ENCODE data around the gene UNC80. TPM values are rescaled to one million over a fixed set of nuclear protein-coding genes. Genes with fewer than 3 reads are reported as not detected.

The UNC80 gene
- total and polyA plus RNA-seq, 2 donors (not counting 3 experiments of a cell fraction or from before 2014, with no cell fraction given), result not detected

GRCh38 chr2:209763106-209763505 lies 8.5 kb upstream of the UNC80 start:
- dilution Hi-C loops (cut with MboI; ENCODE audit: extremely low pct_ligation_motif_present, low sequenced_read_pairs), result no loop called here
- TF ChIP-seq POLR2A (IDR thresholded peaks at IDR 0.05; ENCODE audit: low read depth, low read length) (no peak), MAX (IDR thresholded peaks at IDR 0.05; ENCODE audit: insufficient read depth, insufficient read length) (no peak), GATA2 (IDR thresholded peaks at IDR 0.05; ENCODE audit: insufficient read depth, insufficient read length, low read depth, low read length) (no peak), EZH2 (IDR thresholded peaks at IDR 0.05; ENCODE audit: borderline replicate concordance, low read depth, low read length, severe bottlenecking) (no peak), CTCF (IDR thresholded peaks at IDR 0.05; ENCODE audit: extremely low read depth in 1 of 2, insufficient read depth in 1 of 2, low read depth in 1 of 2, low read length in 2 of 2) (no peak), MYC (IDR thresholded peaks at IDR 0.05; ENCODE audit: low read depth, low read length) (no peak), FOS (IDR thresholded peaks at IDR 0.05; ENCODE audit: borderline replicate concordance, insufficient read depth, low read length) (no peak), POLR2AphosphoS5 (IDR thresholded peaks at IDR 0.05; ENCODE audit: insufficient read depth, low read depth, low read length) (no peak), JUN (IDR thresholded peaks at IDR 0.05; ENCODE audit: borderline replicate concordance, insufficient read depth, insufficient read length, low read depth) (no peak)
- no peaks in the 10 kb centered on the region for H4K20me1 ChIP-seq (replicated peaks; ENCODE audit: control insufficient read depth, extremely low read depth, insufficient read depth, low read length)
- H3K27ac ChIP-seq (ENCODE audit: insufficient read depth, low read depth, low read length), result no peak overlapping the region
- POLR2A ChIA-PET, result no interaction called here
- intact Hi-C loops (cut with micrococcal nuclease), result no loop called here
- no peaks in the 10 kb centered on the region for H3K9me3 ChIP-seq (replicated peaks; ENCODE audit: control insufficient read depth, insufficient read depth, low read length)
- H3K4me2 ChIP-seq (ENCODE audit: insufficient read depth, low read length), result no peak overlapping the region
- no peak overlapping the region for H3K9ac ChIP-seq (replicated peaks; ENCODE audit: extremely low read depth, insufficient read depth, low read length)
- DNase-seq (ENCODE audit: low read depth, low spot score), result no peak
- H3K27me3 ChIP-seq (ENCODE audit: control insufficient read depth in 2 of 2, insufficient read depth in 2 of 2, low read length in 2 of 2), result no peaks in the 10 kb centered on the region
- no peak overlapping the region for H3K4me3 ChIP-seq (replicated peaks in 1 of 3; ENCODE audit: insufficient read depth in 1 of 3, low read depth in 1 of 3, low read length in 3 of 3)
- FAIRE-seq, result no peak
- no peaks in the 10 kb centered on the region for H3K79me2 ChIP-seq (ENCODE audit: control insufficient read depth, insufficient read depth, low read length)
- CTCF ChIA-PET, result no interaction called here
- BruUV-seq (replicated peaks), result no TSS peak
- no peaks in the 10 kb centered on the region for H3K9me1 ChIP-seq (replicated peaks; ENCODE audit: control insufficient read depth, extremely low read depth, insufficient read depth, low read length)
- H3K4me1 ChIP-seq (ENCODE audit: control insufficient read depth, extremely low read depth, insufficient read depth, low read length), result no peaks in the 10 kb centered on the region
- no peak overlapping the region for H2AFZ ChIP-seq (ENCODE audit: low read depth, low read length)
- no peaks in the 10 kb centered on the region for H3K36me3 ChIP-seq (ENCODE audit: control insufficient read depth in 2 of 2, extremely low read depth in 1 of 2, insufficient read depth in 2 of 2, low read length in 2 of 2)

All from endothelial cell of umbilical vein (primary cell).